Stomach (tissue), 4 donors: ENCODE results near the gene ST8SIA3.
"Not testable (repeated sequence)": the region's sequence is repeated elsewhere in the genome, so short reads cannot be mapped to it uniquely, and the experiment has no call there.

Source experiments
- POLR2A ChIP-seq, 4 donors: fragments of 450-650 bp; IDR thresholded peaks; one replicate each; pipeline ENCODE4 v1.6.1; 2016; ENCODE audit warnings: antibody characterized with exemption in 4 of 4, control low read depth in 2 of 4, mild to moderate bottlenecking in 1 of 4, moderate library complexity in 1 of 4
- TF ChIP-seq, protein P1 (sequence below), 7 experiments: fragments of 450-650 bp in 4 of 7; fragments of 200-600 bp in 3 of 7; sonication (generic) in 3 of 7; IDR thresholded peaks; one replicate each; pipeline ENCODE4 v1.5.1; 2016 to 2019; ENCODE audit warnings: antibody characterized with exemption in 7 of 7, control low read depth in 2 of 7, mild to moderate bottlenecking in 1 of 7

DNA sequence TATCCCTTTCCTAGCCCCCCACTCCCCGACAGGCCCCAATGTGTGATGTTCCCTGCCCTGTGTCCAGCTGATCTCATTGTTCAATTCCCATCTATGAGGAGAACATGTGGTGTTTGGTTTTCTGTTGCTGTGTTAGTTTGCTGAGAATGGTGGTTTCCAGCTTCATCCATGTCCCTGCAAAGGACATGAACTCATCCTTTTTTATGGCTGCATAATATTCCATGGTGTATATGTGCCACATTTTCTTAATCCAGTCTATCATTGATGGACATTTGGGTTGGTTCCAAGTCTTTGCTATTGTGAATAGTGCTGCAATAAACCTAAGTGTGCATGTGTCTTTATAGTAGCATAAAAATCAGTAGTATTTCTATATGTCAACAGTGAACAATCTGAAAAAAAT, 42.4 kb downstream of the ST8SIA3 start:
- TF ChIP-seq, protein P1, sequence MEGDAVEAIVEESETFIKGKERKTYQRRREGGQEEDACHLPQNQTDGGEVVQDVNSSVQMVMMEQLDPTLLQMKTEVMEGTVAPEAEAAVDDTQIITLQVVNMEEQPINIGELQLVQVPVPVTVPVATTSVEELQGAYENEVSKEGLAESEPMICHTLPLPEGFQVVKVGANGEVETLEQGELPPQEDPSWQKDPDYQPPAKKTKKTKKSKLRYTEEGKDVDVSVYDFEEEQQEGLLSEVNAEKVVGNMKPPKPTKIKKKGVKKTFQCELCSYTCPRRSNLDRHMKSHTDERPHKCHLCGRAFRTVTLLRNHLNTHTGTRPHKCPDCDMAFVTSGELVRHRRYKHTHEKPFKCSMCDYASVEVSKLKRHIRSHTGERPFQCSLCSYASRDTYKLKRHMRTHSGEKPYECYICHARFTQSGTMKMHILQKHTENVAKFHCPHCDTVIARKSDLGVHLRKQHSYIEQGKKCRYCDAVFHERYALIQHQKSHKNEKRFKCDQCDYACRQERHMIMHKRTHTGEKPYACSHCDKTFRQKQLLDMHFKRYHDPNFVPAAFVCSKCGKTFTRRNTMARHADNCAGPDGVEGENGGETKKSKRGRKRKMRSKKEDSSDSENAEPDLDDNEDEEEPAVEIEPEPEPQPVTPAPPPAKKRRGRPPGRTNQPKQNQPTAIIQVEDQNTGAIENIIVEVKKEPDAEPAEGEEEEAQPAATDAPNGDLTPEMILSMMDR (IDR thresholded peaks at IDR 0.05), result not testable (repeated sequence)
- TF ChIP-seq POLR2A (IDR thresholded peaks at IDR 0.05), result not testable (repeated sequence)
